Colonic mucosa (tissue), 4 donors: ENCODE measurements around the gene UXT. TPM values are rescaled to one million over a fixed set of nuclear protein-coding genes. Genes with fewer than 3 reads are reported as not detected.

Source experiments
- DNase-seq: peaks from one replicate; pipeline ENCODE4 v3.0.0-alpha.2; 2020
- H3K27ac ChIP-seq: fragments of 200-600 bp; one replicate; pipeline ENCODE4 v1.8.0; 2021
- H3K27me3 ChIP-seq: fragments of 200-600 bp; one replicate; pipeline ENCODE4 v1.8.0; 2021
- H3K36me3 ChIP-seq: fragments of 200-600 bp; one replicate; pipeline ENCODE4 v1.8.0; 2021
- H3K4me1 ChIP-seq: fragments of 200-600 bp; one replicate; pipeline ENCODE4 v1.8.0; 2021; ENCODE audit warnings: mild to moderate bottlenecking
- H3K4me3 ChIP-seq: fragments of 200-600 bp; one replicate; pipeline ENCODE4 v1.8.0; 2021
- H3K9ac ChIP-seq, 2 donors: one replicate each; pipeline ENCODE4 v1.7.0; 2013; ENCODE audit warnings: control low read depth in 2 of 2, low read depth in 2 of 2, low read length in 2 of 2
- H3K9me3 ChIP-seq: fragments of 200-600 bp; one replicate; pipeline ENCODE4 v1.8.0; 2021
- intact Hi-C: fragments of 100-400 bp; cut with DNase I; formaldehyde crosslinking; loops from one replicate; pipeline ENCODE4 v1.14.1; 2022
- total RNA-seq, 2 donors: library from RNA; stranded (reverse); fragmentation: NEBNext Ultra II Directional in 1 of 2; extraction: Animal tissue kit (Norgen Biotek cat#: 25700) in 1 of 2; gene quantifications; one replicate each; pipeline ENCODE4 v1.2.1, GENCODE V29; 2021
- TF ChIP-seq, protein P1 (sequence below): fragments of 200-600 bp; IDR thresholded peaks from one replicate; pipeline ENCODE4 v1.8.0; 2022; ENCODE audit warnings: antibody characterized with exemption, mild to moderate bottlenecking
- donor health status: healthy.
- donor health status: DM: no; HTN: no; CAD: no.
- donor health status: DM: no; HTN: no; CAD: no.

Gene UXT
- total RNA-seq, 2 donors from 2014 or later: 102 to 123 TPM

DNA sequence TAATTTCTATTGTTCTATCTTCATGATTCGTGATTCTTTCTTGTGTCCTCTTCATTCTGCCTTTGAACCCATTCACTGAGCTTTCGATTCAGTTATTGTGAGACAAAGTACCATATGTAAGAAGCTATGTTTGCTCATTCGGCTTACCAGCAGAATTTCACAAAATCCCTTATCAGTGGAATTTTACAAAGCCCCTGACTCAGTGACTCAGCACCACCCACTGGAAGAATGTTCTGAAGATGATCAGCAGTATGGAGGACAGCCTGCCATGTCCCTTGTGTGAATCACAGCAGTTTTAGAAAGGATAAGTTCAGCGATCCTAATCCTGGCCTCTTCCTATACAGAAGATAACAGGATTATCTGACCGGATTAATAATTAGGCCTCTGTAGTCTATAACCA is 5.8 kb upstream of the UXT start:
- intact Hi-C loops: no loop called here
- DNase-seq: no peak

DNA sequence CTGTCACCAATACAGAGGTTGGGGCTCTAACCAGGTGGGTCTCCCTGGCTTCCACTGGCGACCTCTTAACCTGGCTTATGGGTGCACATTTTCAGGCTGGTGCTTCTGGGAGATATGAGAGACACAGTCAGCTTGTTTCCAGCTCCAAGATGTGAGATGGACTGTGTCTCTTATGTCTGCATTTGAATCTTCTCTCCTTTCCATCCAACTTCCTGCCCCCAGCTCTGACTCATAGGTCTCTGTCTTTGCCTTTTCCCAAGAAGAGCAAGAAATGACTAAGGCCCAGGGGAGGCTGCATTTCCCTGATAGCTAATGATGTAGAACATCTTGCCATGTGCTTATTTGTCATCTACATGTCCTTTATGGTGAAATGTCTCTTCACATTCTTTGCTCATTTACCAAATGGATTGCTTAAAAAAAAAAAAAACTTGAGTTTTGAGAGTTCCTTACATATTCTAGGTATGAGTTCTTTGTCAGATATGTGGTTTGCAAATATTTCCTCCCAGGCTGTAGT is 3.2 kb upstream of the UXT start:
- H3K27me3 ChIP-seq: no peaks in the 10 kb centered on the region
- H3K4me1 ChIP-seq: no peaks in the 10 kb centered on the region
- DNase-seq: no peak
- no peaks in the 10 kb centered on the region for H3K9me3 ChIP-seq
- TF ChIP-seq, protein P1, sequence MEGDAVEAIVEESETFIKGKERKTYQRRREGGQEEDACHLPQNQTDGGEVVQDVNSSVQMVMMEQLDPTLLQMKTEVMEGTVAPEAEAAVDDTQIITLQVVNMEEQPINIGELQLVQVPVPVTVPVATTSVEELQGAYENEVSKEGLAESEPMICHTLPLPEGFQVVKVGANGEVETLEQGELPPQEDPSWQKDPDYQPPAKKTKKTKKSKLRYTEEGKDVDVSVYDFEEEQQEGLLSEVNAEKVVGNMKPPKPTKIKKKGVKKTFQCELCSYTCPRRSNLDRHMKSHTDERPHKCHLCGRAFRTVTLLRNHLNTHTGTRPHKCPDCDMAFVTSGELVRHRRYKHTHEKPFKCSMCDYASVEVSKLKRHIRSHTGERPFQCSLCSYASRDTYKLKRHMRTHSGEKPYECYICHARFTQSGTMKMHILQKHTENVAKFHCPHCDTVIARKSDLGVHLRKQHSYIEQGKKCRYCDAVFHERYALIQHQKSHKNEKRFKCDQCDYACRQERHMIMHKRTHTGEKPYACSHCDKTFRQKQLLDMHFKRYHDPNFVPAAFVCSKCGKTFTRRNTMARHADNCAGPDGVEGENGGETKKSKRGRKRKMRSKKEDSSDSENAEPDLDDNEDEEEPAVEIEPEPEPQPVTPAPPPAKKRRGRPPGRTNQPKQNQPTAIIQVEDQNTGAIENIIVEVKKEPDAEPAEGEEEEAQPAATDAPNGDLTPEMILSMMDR: no peak
- intact Hi-C loops: no loop called here
- H3K27ac ChIP-seq: no peak overlapping the region
- no peak overlapping the region for H3K4me3 ChIP-seq
- H3K36me3 ChIP-seq: no peaks in the 10 kb centered on the region
- H3K9ac ChIP-seq: no peak overlapping the region

More for the DNA sequence above, 5.8 kb upstream of the UXT start:
- Histone ChIP-seq H3K27me3 (no peaks in the 10 kb centered on the region), H3K4me3 (no peak overlapping the region), H3K4me1 (no peaks in the 10 kb centered on the region), H3K36me3 (no peaks in the 10 kb centered on the region), H3K9ac (no peak overlapping the region), H3K9me3 (no peaks in the 10 kb centered on the region), H3K27ac (no peak overlapping the region)
- TF ChIP-seq, protein P1: no peak

DNA sequence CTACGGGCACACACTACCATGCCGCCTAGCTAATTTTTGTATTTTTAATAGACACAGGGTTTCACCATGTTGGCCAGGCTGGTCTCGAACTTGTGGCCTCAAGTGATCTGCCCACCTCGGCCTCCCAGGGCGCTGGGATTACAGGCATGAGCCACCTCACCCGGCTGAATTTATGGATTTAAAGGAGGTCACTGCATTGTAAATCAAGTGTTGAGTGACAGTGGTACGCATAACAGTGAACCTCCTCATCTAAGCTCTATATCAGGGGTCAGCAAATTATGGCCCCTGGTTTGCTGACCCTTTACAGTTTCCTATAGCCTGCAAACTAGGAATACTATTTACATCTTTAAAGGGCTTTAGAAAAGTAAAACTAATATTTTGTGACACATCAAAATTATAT is 2.6 kb upstream of the UXT start:
- no peak overlapping the region for H3K4me3 ChIP-seq
- no peaks in the 10 kb centered on the region for H3K36me3 ChIP-seq
- no peak for DNase-seq
- no peaks in the 10 kb centered on the region for H3K4me1 ChIP-seq
- H3K27me3 ChIP-seq: no peaks in the 10 kb centered on the region
- H3K9ac ChIP-seq: no peak overlapping the region
- no peak overlapping the region for H3K27ac ChIP-seq
- intact Hi-C loops: no loop called here
- TF ChIP-seq, protein P1: no peak
- H3K9me3 ChIP-seq: no peaks in the 10 kb centered on the region

DNA sequence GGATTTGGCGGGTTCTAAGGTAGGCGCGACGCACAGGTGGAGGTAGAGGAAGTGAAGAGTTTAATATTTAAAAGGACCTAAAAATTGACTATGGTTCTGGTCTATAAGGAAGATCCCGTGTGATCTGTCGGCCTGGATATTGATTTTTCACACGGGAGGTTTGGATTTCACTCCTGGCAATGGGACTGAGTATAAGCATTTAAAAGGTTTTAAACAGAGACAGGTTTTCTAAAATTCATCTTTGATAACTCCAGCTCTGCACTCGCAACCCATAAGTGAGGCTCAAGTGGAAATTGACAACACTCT is 394 bp upstream of the UXT start:
- intact Hi-C loops: no loop called here
- no peaks in the 10 kb centered on the region for H3K27me3 ChIP-seq
- H3K4me3 ChIP-seq: no peak overlapping the region
- peak overlapping the region; percentile 63 to 84 for H3K9ac ChIP-seq
- no peaks in the 10 kb centered on the region for H3K4me1 ChIP-seq
- no peak for DNase-seq
- H3K9me3 ChIP-seq: no peaks in the 10 kb centered on the region
- H3K36me3 ChIP-seq: no peaks in the 10 kb centered on the region
- H3K27ac ChIP-seq: peak overlapping the region; percentile 83
- TF ChIP-seq, protein P1: no peak

DNA sequence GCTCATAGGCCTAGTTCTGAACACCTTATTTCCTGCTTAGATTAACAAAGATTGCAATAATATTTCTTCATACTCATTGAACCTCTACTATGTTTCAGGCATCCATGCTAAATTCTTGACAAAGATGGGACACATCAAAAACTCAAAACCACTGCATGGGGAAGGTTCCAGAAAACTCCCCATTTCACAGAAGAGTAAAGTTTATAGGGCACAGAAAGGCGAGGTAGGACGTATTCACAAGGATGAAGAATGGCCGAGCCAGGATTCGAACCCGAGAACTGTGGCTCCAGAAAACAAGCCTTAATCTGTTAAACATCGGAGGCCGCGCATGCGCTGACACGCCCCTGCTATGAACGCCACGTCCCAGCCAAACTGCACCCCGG is 688 bp downstream of the UXT start:
- Histone ChIP-seq H3K4me1 (no peaks in the 10 kb centered on the region), H3K36me3 (no peaks in the 10 kb centered on the region), H3K4me3 (peak overlapping the region; percentile 40), H3K9ac (no peak overlapping the region), H3K9me3 (no peaks in the 10 kb centered on the region), H3K27ac (peak overlapping the region; percentile 83), H3K27me3 (no peaks in the 10 kb centered on the region)
- TF ChIP-seq, protein P1: no peak
- intact Hi-C loops: no loop called here
- DNase-seq: no peak
